Ascending aorta (tissue), 2 donors: ENCODE results near the gene TCF7. TPM values are rescaled to one million over a fixed set of nuclear protein-coding genes. Genes with fewer than 3 reads are reported as not detected.

Source experiments
- DNase-seq, 2 donors: peaks; one replicate each; pipeline ENCODE4 v3.0.0-alpha.2; 2019; ENCODE audit warnings: low spot score in 2 of 2
- H3K27ac ChIP-seq, 2 donors: fragments of 200-600 bp; sonication (generic); one replicate each; pipeline ENCODE4 v1.5.1; 2016 to 2017; ENCODE audit warnings: mild to moderate bottlenecking in 1 of 2
- H3K27me3 ChIP-seq: fragments of 200-600 bp; sonication (generic); one replicate; pipeline ENCODE4 v1.5.1; 2017
- H3K36me3 ChIP-seq, 2 donors: fragments of 200-600 bp; sonication (generic); one replicate each; pipeline ENCODE4 v1.5.1; 2016
- H3K4me1 ChIP-seq, 2 donors: fragments of 200-600 bp; sonication (generic); one replicate each; pipeline ENCODE4 v1.5.1; 2016 to 2017; ENCODE audit warnings: mild to moderate bottlenecking in 1 of 2
- H3K4me3 ChIP-seq, 2 donors: fragments of 200-600 bp; sonication (generic); one replicate each; pipeline ENCODE4 v1.5.1; 2016 to 2017; ENCODE audit warnings: mild to moderate bottlenecking in 1 of 2
- H3K9me3 ChIP-seq, 2 donors: fragments of 200-600 bp; sonication (generic); one replicate each; pipeline ENCODE4 v1.5.1; 2016
- CTCF ChIP-seq, 3 experiments: fragments of 200-600 bp in 2 of 3; fragments of 450-650 bp in 1 of 3; sonication (generic) in 2 of 3; IDR thresholded peaks; one replicate each; pipeline ENCODE4 v1.5.1; 2016 to 2019; ENCODE audit warnings: antibody characterized with exemption in 3 of 3, mild to moderate bottlenecking in 1 of 3, moderate library complexity in 1 of 3
- intact Hi-C: fragments of 100-400 bp; cut with DNase I; formaldehyde crosslinking; loops from one replicate; pipeline ENCODE4 v1.15.1; 2023
- total RNA-seq: library from RNA; depleted of rRNA; stranded (reverse); fragments of >200 nt; gene quantifications from one replicate; pipeline ENCODE4 v1.1.0, GENCODE V29; 2016

Gene TCF7
- total RNA-seq, 1 donor from 2014 or later = 12.1 TPM

- H3K9me3 ChIP-seq = no peaks in the 10 kb centered on the region
- H3K27me3 ChIP-seq = no peaks in the 10 kb centered on the region
- peaks cover 15 to 40% of the 10 kb centered on the region in 2 donors for H3K36me3 ChIP-seq
- no peak overlapping the region for H3K27ac ChIP-seq
- H3K4me1 ChIP-seq = no peaks in the 10 kb centered on the region
- no peak overlapping the region for H3K4me3 ChIP-seq
- TF ChIP-seq CTCF (IDR thresholded peaks at IDR 0.05) = no peak
- peak in 1 of 2 donors; percentile 27 for DNase-seq
- intact Hi-C loops = no loop called here
These were observed 22.3 kb downstream of the TCF7 start for GRCh38 chr5:134136771-134137170.

- Histone ChIP-seq H3K4me1 (no peaks in the 10 kb centered on the region), H3K36me3 (peaks cover 15 to 40% of the 10 kb centered on the region in 2 donors), H3K9me3 (no peaks in the 10 kb centered on the region), H3K4me3 (no peak overlapping the region), H3K27ac (no peak overlapping the region), H3K27me3 (no peaks in the 10 kb centered on the region)
- intact Hi-C loops = no loop called here
- peak in 1 of 2 donors; percentile 6 for DNase-seq
- TF ChIP-seq CTCF (IDR thresholded peaks at IDR 0.05) = no peak
These were observed 24.2 kb downstream of the TCF7 start for GRCh38 chr5:134138416-134139376.

- H3K4me1 ChIP-seq = no peaks in the 10 kb centered on the region
- peaks cover 14 to 39% of the 10 kb centered on the region in 2 donors for H3K36me3 ChIP-seq
- no peak for TF ChIP-seq CTCF (IDR thresholded peaks at IDR 0.05)
- H3K9me3 ChIP-seq = no peaks in the 10 kb centered on the region
- H3K27me3 ChIP-seq = no peaks in the 10 kb centered on the region
- H3K4me3 ChIP-seq = no peak overlapping the region
- peak in 1 of 2 donors; percentile 7 for DNase-seq
- no peak overlapping the region for H3K27ac ChIP-seq
- intact Hi-C loops = no loop called here
These were observed 24.9 kb downstream of the TCF7 start for GRCh38 chr5:134139377-134139851.

GRCh38 chr5:134139891-134140469, 25.5 kb downstream of the TCF7 start:
- Histone ChIP-seq H3K27me3 (no peaks in the 10 kb centered on the region), H3K27ac (no peak overlapping the region), H3K4me1 (no peaks in the 10 kb centered on the region), H3K4me3 (no peak overlapping the region), H3K9me3 (no peaks in the 10 kb centered on the region), H3K36me3 (peaks cover 14 to 38% of the 10 kb centered on the region in 2 donors)
- no peak for DNase-seq
- intact Hi-C loops = loop anchor here (1.0 to 2.0 kb wide), 2 partner anchors 37 to 101 kb away; no protein-coding TSS in a partner anchor
- TF ChIP-seq CTCF (IDR thresholded peaks at IDR 0.05) = no peak

- DNase-seq = no peak
- H3K4me1 ChIP-seq = no peaks in the 10 kb centered on the region
- H3K4me3 ChIP-seq = no peak overlapping the region
- no peak overlapping the region for H3K27ac ChIP-seq
- TF ChIP-seq CTCF (IDR thresholded peaks at IDR 0.05) = peak; percentile 61 to 72 (median 62)
- H3K27me3 ChIP-seq = no peaks in the 10 kb centered on the region
- H3K36me3 ChIP-seq = peaks cover 14 to 43% of the 10 kb centered on the region in 2 donors
- intact Hi-C loops = loop anchor here (1.0 to 2.0 kb wide), 2 partner anchors 38 to 101 kb away; no protein-coding TSS in a partner anchor
- H3K9me3 ChIP-seq = no peaks in the 10 kb centered on the region
These were observed 26.2 kb downstream of the TCF7 start for GRCh38 chr5:134140530-134141201.
